ENCODE results near the gene GAMT.

Gene GAMT

GRCh38 chr19:1366296-1366695 lies 35.0 kb downstream of the GAMT start:
- Histone ChIP-seq H3K27ac (ENCODE audit: low read depth, low read length) (no peak overlapping the region), H3K36me3 (ENCODE audit: control insufficient read depth in 5 of 5, insufficient read depth in 5 of 5, low read length in 5 of 5) (peaks cover 0 to 86% (median 75%) of the 10 kb centered on the region in 5 donors), H3K9me3 (ENCODE audit: control insufficient read depth in 5 of 5, low read length in 5 of 5) (no peaks in the 10 kb centered on the region), H3K4me1 (ENCODE audit: control insufficient read depth in 5 of 5, insufficient read depth in 5 of 5, low read length in 5 of 5) (peaks cover 4 to 11% (median 9%) of the 10 kb centered on the region in 5 donors), H3K9ac (ENCODE audit: low read length in 5 of 5) (no peak overlapping the region), H3K4me3 (ENCODE audit: low read depth in 1 of 5, low read length in 5 of 5) (no peak overlapping the region), H3K27me3 (ENCODE audit: control insufficient read depth in 5 of 5, insufficient read depth in 4 of 5, low read length in 5 of 5) (no peaks in the 10 kb centered on the region)

GRCh38 chr19:1365319-1366269 lies 35.7 kb downstream of the GAMT start:
- H3K4me3 ChIP-seq (ENCODE audit: low read depth in 1 of 5, low read length in 5 of 5) = no peak overlapping the region
- H3K9ac ChIP-seq (ENCODE audit: low read length in 5 of 5) = no peak overlapping the region
- H3K36me3 ChIP-seq (ENCODE audit: control insufficient read depth in 5 of 5, insufficient read depth in 5 of 5, low read length in 5 of 5) = peaks cover 0 to 79% (median 72%) of the 10 kb centered on the region in 5 donors
- no peak overlapping the region for H3K27ac ChIP-seq (ENCODE audit: low read depth, low read length)
- H3K27me3 ChIP-seq (ENCODE audit: control insufficient read depth in 5 of 5, insufficient read depth in 4 of 5, low read length in 5 of 5) = no peaks in the 10 kb centered on the region
- H3K9me3 ChIP-seq (ENCODE audit: control insufficient read depth in 5 of 5, low read length in 5 of 5) = no peaks in the 10 kb centered on the region
- peaks cover 4 to 18% (median 16%) of the 10 kb centered on the region in 5 donors for H3K4me1 ChIP-seq (ENCODE audit: control insufficient read depth in 5 of 5, insufficient read depth in 5 of 5, low read length in 5 of 5)

- Histone ChIP-seq H3K4me3 (ENCODE audit: low read depth in 1 of 5, low read length in 5 of 5) (no peak overlapping the region), H3K9me3 (ENCODE audit: control insufficient read depth in 5 of 5, low read length in 5 of 5) (no peaks in the 10 kb centered on the region), H3K27ac (ENCODE audit: low read depth, low read length) (no peak overlapping the region), H3K9ac (ENCODE audit: low read length in 5 of 5) (no peak overlapping the region), H3K27me3 (ENCODE audit: control insufficient read depth in 5 of 5, insufficient read depth in 4 of 5, low read length in 5 of 5) (no peaks in the 10 kb centered on the region), H3K36me3 (ENCODE audit: control insufficient read depth in 5 of 5, insufficient read depth in 5 of 5, low read length in 5 of 5) (peaks cover 0 to 77% (median 67%) of the 10 kb centered on the region in 5 donors), H3K4me1 (ENCODE audit: control insufficient read depth in 5 of 5, insufficient read depth in 5 of 5, low read length in 5 of 5) (peaks cover 4 to 28% (median 26%) of the 10 kb centered on the region in 5 donors)
Observed at GRCh38 chr19:1364070-1364704, 37.2 kb downstream of the GAMT start.

- no peak overlapping the region for H3K4me3 ChIP-seq (ENCODE audit: low read depth in 1 of 5, low read length in 5 of 5)
- no peak overlapping the region for H3K27ac ChIP-seq (ENCODE audit: low read depth, low read length)
- no peaks in the 10 kb centered on the region for H3K27me3 ChIP-seq (ENCODE audit: control insufficient read depth in 5 of 5, insufficient read depth in 4 of 5, low read length in 5 of 5)
- peaks cover 4 to 28% (median 26%) of the 10 kb centered on the region in 5 donors for H3K4me1 ChIP-seq (ENCODE audit: control insufficient read depth in 5 of 5, insufficient read depth in 5 of 5, low read length in 5 of 5)
- H3K9me3 ChIP-seq (ENCODE audit: control insufficient read depth in 5 of 5, low read length in 5 of 5) = no peaks in the 10 kb centered on the region
- no peak overlapping the region for H3K9ac ChIP-seq (ENCODE audit: low read length in 5 of 5)
- peaks cover 0 to 80% (median 68%) of the 10 kb centered on the region in 5 donors for H3K36me3 ChIP-seq (ENCODE audit: control insufficient read depth in 5 of 5, insufficient read depth in 5 of 5, low read length in 5 of 5)
Observed at GRCh38 chr19:1363599-1363998, 37.7 kb downstream of the GAMT start.

- Histone ChIP-seq H3K9me3 (ENCODE audit: control insufficient read depth in 5 of 5, low read length in 5 of 5) (no peaks in the 10 kb centered on the region), H3K27ac (ENCODE audit: low read depth, low read length) (no peak overlapping the region), H3K27me3 (ENCODE audit: control insufficient read depth in 5 of 5, insufficient read depth in 4 of 5, low read length in 5 of 5) (no peaks in the 10 kb centered on the region), H3K4me1 (ENCODE audit: control insufficient read depth in 5 of 5, insufficient read depth in 5 of 5, low read length in 5 of 5) (peaks cover 4 to 28% (median 26%) of the 10 kb centered on the region in 5 donors), H3K9ac (ENCODE audit: low read length in 5 of 5) (peak overlapping the region in 1 of 5 donors; percentile 17), H3K4me3 (ENCODE audit: low read depth in 1 of 5, low read length in 5 of 5) (no peak overlapping the region), H3K36me3 (ENCODE audit: control insufficient read depth in 5 of 5, insufficient read depth in 5 of 5, low read length in 5 of 5) (peaks cover 2 to 80% (median 73%) of the 10 kb centered on the region in 5 donors)
Observed at GRCh38 chr19:1362387-1363257, 38.7 kb downstream of the GAMT start.

GRCh38 chr19:1361601-1362386 lies 39.5 kb downstream of the GAMT start:
- Histone ChIP-seq H3K4me3 (ENCODE audit: low read depth in 1 of 5, low read length in 5 of 5) (peak overlapping the region in 4 of 5 donors; percentile 25 to 44 (median 36)), H3K27me3 (ENCODE audit: control insufficient read depth in 5 of 5, insufficient read depth in 4 of 5, low read length in 5 of 5) (no peaks in the 10 kb centered on the region), H3K27ac (ENCODE audit: low read depth, low read length) (peak overlapping the region; percentile 63), H3K9ac (ENCODE audit: low read length in 5 of 5) (peak overlapping the region in 2 of 5 donors; percentile 3 to 17), H3K4me1 (ENCODE audit: control insufficient read depth in 5 of 5, insufficient read depth in 5 of 5, low read length in 5 of 5) (peaks cover 4 to 30% (median 27%) of the 10 kb centered on the region in 5 donors), H3K9me3 (ENCODE audit: control insufficient read depth in 5 of 5, low read length in 5 of 5) (no peaks in the 10 kb centered on the region), H3K36me3 (ENCODE audit: control insufficient read depth in 5 of 5, insufficient read depth in 5 of 5, low read length in 5 of 5) (peaks cover 2 to 76% (median 67%) of the 10 kb centered on the region in 5 donors)

- Histone ChIP-seq H3K9me3 (ENCODE audit: control insufficient read depth in 5 of 5, low read length in 5 of 5) (no peaks in the 10 kb centered on the region), H3K36me3 (ENCODE audit: control insufficient read depth in 5 of 5, insufficient read depth in 5 of 5, low read length in 5 of 5) (peaks cover 2 to 68% (median 59%) of the 10 kb centered on the region in 5 donors), H3K4me3 (ENCODE audit: low read depth in 1 of 5, low read length in 5 of 5) (peak overlapping the region; percentile 25 to 44 (median 36)), H3K27ac (ENCODE audit: low read depth, low read length) (peak overlapping the region; percentile 63), H3K27me3 (ENCODE audit: control insufficient read depth in 5 of 5, insufficient read depth in 4 of 5, low read length in 5 of 5) (no peaks in the 10 kb centered on the region), H3K9ac (ENCODE audit: low read length in 5 of 5) (peak overlapping the region in 4 of 5 donors; percentile 3 to 64 (median 10)), H3K4me1 (ENCODE audit: control insufficient read depth in 5 of 5, insufficient read depth in 5 of 5, low read length in 5 of 5) (peaks cover 7 to 39% (median 35%) of the 10 kb centered on the region in 5 donors)
Observed at GRCh38 chr19:1360818-1361461, 40.4 kb downstream of the GAMT start.

GRCh38 chr19:1360126-1360817 lies 41.1 kb downstream of the GAMT start:
- no peaks in the 10 kb centered on the region for H3K27me3 ChIP-seq (ENCODE audit: control insufficient read depth in 5 of 5, insufficient read depth in 4 of 5, low read length in 5 of 5)
- peak overlapping the region; percentile 63 for H3K27ac ChIP-seq (ENCODE audit: low read depth, low read length)
- no peak overlapping the region for H3K9ac ChIP-seq (ENCODE audit: low read length in 5 of 5)
- H3K36me3 ChIP-seq (ENCODE audit: control insufficient read depth in 5 of 5, insufficient read depth in 5 of 5, low read length in 5 of 5) = peaks cover 2 to 61% (median 53%) of the 10 kb centered on the region in 5 donors
- peaks cover 11 to 46% (median 42%) of the 10 kb centered on the region in 5 donors for H3K4me1 ChIP-seq (ENCODE audit: control insufficient read depth in 5 of 5, insufficient read depth in 5 of 5, low read length in 5 of 5)
- no peaks in the 10 kb centered on the region for H3K9me3 ChIP-seq (ENCODE audit: control insufficient read depth in 5 of 5, low read length in 5 of 5)
- peak overlapping the region in 3 of 5 donors; percentile 12 to 44 (median 27) for H3K4me3 ChIP-seq (ENCODE audit: low read depth in 1 of 5, low read length in 5 of 5)

All from subcutaneous abdominal adipose tissue (tissue), 5 donors.